GM20431 (cell line): ENCODE measurements around the gene TSKU.

Experiments
- in situ Hi-C: fragments of 300-500 bp; cut with MseI, MboI; formaldehyde crosslinking; loops from one replicate; pipeline ENCODE4 v1.15.0; 2020; ENCODE audit warnings: low sequenced_read_pairs; ENCODE audit not compliant: unreplicated experiment

The TSKU gene

DNA sequence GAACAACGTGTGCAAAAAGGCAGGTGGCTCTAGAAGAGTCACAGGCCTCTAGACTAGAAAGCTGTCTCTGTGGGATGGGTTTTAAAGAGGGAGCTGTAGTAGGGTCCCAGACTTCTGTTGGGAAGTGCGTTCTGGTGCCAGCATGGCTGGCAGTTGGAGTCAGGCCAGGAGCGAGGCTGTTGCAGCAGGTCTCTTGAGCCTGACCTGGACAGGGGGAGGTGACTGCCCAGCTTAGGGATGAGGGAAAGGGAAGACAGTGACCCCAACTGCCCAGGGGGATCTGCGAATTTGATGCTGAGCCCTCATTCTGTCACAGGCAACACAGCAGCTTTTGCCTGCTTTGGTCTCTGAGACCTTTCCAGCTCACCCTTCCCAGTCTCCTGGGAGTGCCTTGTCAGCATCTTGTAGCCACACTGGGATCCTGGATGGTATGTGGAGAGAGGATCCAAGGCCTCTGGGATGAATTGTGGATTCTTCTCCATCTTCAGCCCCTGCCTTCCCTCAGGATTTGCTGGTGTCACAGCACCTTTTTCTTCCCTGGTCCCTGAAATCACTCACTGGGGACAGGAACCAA, 3.4 kb downstream of the TSKU start:
- in situ Hi-C loops: no loop called here

DNA sequence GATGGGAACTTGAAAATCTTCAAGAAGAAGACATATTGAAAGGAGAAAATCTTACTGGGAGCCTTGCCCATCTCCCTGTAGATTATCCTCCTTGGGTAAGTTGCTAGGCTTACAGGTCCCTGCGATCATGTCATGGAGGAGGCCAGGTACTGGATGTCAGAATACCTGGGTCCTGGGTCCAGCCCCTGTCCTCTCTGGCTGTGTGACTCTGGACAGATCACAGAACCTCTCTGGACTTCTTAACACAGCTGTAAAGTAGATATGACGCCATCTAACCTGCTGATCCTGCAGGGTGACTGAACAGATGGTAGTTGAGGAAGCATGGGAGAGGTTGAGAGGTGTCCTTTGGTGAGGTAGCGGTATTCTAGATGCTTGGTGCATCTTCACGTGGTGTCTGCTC, 4.1 kb downstream of the TSKU start:
- in situ Hi-C loops: no loop called here

DNA sequence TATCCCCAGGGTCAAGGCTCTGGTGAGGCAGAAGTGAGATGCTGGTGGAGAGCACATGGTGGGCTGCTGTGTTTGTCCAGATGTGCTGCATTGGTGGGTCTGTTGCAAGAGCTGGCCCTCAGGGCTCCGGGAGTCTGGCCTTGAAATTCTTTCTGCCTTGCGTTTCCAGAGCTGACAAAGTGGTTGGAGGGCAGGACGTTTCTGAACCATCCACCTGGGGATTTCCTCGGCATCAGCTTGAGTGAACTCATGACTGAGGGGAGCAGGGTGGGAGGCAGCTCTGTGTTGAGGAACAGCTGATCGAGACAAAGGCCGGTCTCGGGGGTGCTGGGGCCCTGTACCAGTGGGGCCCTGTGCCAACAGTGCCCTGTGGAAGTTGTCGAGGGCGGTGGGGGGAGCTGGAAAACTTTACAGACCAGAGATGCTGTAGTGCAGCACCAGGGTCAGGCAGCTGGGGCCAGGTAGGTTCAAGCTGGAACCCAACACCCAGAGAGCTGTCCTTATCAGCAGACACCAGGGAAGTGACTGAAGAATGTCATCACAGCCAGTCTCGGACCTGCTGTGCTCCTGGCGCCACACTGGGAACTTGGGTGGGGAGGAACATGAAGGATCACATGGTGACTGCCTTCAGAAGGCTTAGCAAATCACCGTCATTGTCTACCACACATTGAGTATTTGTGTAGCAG, 4.9 kb downstream of the TSKU start:
- in situ Hi-C loops: no loop called here

DNA sequence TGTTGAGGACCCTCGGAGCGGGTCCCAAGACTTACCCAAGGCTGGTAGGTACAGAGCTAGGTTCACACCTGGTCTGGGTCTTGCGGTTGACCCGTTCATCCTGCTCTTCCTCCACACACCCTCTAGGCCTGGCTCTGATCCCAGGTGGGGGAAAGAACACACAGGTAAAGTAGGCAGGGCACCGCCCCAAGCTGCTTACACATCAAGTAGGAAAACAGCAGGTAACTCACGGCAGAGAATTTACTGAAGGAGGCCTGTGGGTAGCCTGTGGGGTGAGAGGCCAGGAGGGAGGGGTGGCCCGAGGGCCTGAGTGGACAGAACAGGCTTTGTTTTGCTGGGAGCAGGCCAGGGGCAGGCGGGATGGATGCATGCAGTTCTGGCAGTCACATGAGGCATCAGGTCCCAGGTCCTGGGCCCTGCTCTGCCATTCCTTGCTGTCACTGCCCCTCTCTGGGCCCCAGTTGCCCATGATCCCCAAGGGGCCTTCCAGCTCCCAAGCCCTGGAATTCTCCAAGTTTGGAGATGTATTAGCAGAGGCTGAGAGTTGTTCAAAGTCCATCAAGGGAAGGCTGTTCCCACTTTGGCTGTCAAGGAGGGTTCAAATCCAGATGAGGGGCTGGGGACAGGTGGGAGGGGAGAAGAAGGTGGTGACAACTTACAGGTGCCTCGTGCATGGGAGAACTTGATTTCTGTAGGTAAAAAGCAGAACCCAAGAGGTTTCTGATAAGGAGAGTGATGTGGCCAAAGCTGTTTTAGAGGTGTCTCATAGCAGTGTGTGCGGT, 5.7 kb downstream of the TSKU start:
- in situ Hi-C loops: no loop called here

DNA sequence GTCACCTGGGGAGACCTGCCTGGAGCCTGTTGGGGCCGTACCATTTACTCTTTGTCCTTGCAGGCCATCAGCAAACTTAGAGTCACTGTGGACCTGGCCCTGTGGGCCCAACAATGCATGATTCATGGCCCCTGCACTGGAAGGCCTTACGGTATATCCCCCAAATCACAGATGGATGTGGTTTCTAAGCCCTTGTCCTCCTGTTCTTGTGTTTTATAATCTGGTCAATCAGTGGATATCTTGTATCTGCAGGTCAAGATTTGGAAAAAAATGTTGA, 6.2 kb downstream of the TSKU start:
- in situ Hi-C loops: no loop called here

DNA sequence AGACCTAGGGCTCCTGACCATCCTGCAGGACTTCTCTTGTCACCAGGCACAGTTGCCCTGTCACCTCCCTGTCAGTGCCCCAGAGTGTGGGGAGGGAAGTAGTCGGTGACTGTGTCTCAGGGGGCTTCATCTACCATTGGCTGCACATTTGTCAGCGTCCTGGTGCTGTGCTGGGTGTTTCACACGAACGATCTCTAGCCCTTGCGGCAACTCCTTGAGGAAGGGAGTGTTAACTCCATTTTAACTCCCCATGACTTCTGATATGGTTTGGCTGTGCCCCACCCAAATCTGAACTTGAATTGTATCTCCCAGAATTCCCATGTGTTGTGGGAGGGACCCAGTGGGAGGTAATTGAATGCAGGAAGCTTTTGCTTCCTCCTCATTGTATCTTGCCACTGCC, 7.1 kb downstream of the TSKU start:
- in situ Hi-C loops: loop anchor here (10.0 kb wide), 1 partner anchor 55 kb away; no protein-coding TSS in a partner anchor

DNA sequence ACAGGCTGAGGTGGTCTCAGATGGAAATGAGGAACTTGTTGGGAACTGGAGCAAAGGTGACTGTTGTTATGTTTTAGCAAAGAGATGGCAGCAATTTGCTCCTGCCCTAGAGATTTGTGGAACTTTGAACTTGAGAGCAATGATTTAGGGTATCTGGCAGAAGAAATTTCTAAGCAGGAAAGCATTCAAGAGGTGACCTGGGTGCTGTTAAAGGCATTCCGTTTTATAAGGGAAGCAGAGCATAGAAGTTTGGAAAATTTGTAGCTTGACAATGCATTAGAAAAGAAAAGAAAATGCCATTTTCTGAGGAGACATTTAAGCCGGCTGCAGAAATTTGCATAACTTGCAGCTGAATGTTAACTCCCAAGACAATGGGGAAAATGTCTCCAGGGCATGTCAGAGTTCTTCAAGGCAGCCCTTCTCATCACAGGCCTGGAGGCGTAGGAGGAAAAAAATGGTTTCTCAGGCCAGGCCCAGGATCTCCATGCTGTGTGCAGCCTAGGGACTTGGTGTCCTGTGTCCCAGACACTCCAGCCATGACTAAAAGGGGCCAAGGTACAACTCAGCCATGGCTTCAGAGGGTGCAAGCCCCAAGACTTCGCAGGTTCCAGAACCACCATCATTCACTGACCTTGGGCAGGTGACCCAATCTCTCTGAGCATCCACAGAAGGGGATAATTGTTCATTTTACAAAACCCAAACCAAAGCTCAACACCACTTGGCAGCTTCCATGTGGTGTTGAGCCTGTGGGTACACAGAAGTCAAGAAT, 8.0 kb downstream of the TSKU start:
- in situ Hi-C loops: loop anchor here (10.0 kb wide), 1 partner anchor 56 kb away; no protein-coding TSS in a partner anchor

DNA sequence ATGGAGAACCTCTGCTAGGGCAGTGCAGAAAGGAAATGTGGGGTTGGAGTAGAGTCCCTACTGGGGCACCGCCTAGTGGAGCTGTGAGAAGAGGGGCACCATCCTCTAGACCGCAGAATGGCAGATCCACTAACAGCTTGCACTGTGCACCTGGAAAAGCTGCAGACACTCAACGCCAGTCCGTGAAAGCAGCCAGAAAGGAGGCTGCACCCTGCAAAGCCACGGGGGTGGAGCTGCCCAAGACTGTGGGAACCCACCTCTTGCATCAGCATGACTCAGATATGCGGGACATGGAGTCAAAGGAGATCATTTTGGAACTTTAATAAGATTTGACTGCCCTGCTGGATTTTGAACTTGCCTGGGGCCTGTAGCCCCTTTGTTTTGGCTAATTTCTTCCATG, 8.7 kb downstream of the TSKU start:
- in situ Hi-C loops: loop anchor here (10.0 kb wide), 1 partner anchor 57 kb away; no protein-coding TSS in a partner anchor

DNA sequence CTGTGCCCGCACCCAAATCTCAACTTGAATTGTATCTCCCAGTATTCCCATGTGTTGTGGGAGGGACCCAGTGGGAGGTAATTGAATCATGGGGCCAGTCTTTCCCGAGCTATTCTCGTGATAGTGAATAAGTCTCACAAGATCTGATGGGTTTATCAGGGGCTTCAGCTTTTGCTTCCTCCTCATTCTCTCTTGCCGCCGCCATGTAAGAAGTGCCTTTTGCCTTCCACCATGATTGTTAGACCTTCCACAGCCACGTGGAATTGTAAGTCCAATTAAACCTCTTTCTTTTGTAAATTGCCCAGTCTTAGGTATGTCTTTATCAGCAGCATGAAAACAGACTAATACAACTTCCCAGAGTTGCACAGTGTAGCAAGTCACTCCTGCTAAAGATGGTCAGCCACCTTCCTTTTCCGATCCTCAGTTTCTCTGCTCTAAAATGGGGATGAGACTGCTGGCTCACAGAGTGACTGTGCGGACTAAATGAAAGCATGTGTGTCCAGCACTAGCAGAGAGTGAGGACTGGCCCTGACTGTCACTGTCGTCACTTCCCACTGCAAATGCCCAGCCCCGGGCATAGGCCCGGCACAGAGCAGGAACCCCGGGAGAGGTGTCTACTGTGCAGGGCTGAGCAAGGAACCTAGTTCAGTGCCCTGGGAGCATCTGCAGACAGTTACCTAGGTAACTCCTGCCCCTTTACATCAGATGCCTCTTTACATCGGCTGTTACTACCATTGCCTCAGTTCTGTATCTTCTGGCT, 9.5 kb downstream of the TSKU start:
- in situ Hi-C loops: loop anchor here (10.0 kb wide), 1 partner anchor 58 kb away; no protein-coding TSS in a partner anchor

DNA sequence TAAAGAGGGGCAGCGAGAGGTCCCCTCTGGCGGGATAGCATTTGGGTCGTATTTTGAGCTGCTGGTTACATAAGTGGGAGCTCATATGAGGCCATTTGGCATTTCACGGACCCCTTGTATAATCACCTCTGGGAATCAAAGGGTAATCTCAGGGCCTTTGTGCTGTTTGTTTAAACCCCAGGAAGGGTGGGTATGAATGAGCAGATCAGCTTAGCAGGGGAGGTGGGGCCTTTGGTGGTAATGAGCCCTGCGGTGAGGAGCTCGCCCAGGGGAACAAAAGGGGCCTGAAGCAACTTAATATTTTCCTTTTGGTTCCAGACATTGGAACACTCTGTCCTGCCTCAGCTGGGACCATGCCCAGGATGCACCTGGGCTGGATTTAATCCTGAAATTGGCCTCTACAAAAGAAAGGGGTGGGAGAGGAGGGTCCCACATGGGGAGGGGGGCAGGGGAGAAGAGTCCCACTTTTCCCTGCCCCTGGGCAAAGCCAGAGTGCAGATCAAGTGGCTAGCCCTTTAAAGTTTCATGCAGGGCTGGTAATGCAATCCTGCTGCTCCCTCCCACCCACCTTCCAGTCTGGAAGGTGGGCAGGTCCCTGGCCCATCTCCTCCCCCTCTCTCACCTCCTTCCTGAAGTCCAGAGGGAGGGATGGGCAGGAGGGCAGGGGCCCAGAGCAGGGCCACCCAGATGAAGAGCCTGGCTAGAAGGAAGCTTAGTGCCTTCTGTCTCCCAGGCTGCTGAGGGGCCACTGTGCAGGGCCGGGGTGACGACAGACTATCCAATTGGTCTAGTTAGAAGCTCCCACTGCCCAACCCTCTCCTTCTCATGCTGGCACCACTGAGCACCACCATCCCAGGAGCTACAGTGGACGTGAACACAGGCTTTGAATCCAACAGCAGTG, 10.5 kb downstream of the TSKU start:
- in situ Hi-C loops: loop anchor here (10.0 kb wide), 1 partner anchor 59 kb away; no protein-coding TSS in a partner anchor

DNA sequence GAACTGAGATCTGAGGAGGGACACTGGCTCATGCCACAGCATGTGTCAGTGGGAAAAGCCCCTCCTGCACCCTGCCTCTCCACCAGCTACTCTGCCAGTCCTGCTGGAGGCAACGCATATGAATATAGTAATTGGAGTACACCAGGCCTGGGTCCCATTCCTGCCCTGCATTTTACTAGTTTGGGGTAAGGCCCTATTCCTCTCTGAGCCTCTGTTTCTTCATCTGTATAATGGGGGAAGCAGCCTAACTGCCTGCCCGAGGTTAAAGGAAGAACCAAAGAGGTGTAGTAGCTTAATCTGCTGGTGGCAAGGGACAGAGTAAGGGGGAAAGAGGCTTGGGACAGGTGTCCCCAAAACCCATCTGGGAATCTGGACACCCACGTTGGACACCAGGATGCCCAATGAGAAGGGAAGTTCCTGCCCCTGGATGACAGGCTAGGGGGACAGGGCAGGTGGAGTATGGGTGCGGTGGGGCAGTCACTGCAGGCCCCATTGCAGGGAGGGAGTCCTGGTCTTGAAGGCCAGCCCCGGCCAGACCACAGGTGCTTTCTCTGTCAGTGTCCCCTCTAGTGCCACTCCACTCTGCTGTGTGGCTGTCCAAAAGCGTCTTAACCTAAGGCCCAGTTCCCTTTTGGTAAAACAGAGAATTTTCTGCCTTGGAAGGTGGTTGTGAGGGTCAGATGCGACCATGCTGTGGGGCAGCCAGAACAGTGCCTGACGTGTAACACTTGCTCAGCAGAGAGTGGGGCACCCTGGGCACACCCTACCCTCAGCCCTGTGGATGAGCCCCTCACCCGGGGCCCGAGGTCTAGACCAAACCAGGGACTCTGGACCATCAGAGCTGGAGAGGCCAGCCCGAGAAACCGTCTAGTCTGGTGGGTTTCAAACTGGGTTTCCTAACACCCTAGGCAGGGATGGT, 11.5 kb downstream of the TSKU start:
- in situ Hi-C loops: loop anchor here (10.0 kb wide), 1 partner anchor 60 kb away; no protein-coding TSS in a partner anchor

DNA sequence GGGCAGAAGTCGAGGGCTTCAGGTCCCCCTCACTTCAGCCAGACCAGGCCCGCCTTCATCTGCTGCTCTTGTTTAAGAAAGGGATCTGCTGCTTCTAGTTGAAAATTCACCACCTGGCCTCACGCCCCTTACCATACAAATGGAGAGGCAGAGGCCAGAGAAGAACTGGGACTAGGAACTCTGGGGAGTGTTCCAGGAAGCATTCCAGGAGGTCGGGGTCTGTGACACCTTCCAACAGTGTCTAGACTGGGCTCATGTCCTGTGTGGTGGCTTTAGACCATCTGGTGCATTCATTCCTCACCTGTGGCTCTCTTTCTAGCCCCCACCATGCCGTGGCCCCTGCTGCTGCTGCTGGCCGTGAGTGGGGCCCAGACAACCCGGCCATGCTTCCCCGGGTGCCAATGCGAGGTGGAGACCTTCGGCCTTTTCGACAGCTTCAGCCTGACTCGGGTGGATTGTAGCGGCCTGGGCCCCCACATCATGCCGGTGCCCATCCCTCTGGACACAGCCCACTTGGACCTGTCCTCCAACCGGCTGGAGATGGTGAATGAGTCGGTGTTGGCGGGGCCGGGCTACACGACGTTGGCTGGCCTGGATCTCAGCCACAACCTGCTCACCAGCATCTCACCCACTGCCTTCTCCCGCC, 12.3 kb downstream of the TSKU start:
- in situ Hi-C loops: loop anchor here (10.0 kb wide), 1 partner anchor 61 kb away; no protein-coding TSS in a partner anchor

DNA sequence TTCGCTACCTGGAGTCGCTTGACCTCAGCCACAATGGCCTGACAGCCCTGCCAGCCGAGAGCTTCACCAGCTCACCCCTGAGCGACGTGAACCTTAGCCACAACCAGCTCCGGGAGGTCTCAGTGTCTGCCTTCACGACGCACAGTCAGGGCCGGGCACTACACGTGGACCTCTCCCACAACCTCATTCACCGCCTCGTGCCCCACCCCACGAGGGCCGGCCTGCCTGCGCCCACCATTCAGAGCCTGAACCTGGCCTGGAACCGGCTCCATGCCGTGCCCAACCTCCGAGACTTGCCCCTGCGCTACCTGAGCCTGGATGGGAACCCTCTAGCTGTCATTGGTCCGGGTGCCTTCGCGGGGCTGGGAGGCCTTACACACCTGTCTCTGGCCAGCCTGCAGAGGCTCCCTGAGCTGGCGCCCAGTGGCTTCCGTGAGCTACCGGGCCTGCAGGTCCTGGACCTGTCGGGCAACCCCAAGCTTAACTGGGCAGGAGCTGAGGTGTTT, 12.8 kb downstream of the TSKU start:
- in situ Hi-C loops: loop anchor here (10.0 kb wide), 1 partner anchor 61 kb away; no protein-coding TSS in a partner anchor

DNA sequence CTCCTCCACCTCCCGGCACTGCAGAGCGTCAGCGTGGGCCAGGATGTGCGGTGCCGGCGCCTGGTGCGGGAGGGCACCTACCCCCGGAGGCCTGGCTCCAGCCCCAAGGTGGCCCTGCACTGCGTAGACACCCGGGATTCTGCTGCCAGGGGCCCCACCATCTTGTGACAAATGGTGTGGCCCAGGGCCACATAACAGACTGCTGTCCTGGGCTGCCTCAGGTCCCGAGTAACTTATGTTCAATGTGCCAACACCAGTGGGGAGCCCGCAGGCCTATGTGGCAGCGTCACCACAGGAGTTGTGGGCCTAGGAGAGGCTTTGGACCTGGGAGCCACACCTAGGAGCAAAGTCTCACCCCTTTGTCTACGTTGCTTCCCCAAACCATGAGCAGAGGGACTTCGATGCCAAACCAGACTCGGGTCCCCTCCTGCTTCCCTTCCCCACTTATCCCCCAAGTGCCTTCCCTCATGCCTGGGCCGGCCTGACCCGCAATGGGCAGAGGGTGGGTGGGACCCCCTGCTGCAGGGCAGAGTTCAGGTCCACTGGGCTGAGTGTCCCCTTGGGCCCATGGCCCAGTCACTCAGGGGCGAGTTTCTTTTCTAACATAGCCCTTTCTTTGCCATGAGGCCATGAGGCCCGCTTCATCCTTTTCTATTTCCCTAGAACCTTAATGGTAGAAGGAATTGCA, 13.5 kb downstream of the TSKU start:
- in situ Hi-C loops: loop anchor here (10.0 kb wide), 1 partner anchor 62 kb away; no protein-coding TSS in a partner anchor

DNA sequence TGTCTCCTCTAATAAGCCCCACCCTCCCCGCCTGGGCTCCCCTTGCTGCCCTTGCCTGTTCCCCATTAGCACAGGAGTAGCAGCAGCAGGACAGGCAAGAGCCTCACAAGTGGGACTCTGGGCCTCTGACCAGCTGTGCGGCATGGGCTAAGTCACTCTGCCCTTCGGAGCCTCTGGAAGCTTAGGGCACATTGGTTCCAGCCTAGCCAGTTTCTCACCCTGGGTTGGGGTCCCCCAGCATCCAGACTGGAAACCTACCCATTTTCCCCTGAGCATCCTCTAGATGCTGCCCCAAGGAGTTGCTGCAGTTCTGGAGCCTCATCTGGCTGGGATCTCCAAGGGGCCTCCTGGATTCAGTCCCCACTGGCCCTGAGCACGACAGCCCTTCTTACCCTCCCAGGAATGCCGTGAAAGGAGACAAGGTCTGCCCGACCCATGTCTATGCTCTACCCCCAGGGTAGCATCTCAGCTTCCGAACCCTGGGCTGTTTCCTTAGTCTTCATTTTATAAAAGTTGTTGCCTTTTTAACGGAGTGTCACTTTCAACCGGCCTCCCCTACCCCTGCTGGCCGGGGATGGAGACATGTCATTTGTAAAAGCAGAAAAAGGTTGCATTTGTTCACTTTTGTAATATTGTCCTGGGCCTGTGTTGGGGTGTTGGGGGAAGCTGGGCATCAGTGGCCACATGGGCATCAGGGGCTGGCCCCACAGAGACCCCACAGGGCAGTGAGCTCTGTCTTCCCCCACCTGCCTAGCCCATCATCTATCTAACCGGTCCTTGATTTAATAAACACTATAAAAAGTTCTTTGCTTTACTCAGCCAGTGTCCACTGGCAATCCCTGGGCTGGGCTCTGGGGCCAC, 14.4 kb downstream of the TSKU start:
- in situ Hi-C loops: loop anchor here (10.0 kb wide), 1 partner anchor 63 kb away; no protein-coding TSS in a partner anchor
